Heart left ventricle (tissue), 16 donors: ENCODE measurements around the gene RPS10. TPM values are rescaled to one million over a fixed set of nuclear protein-coding genes. Genes with fewer than 3 reads are reported as not detected.

Experiments
- ATAC-seq, 4 donors: fragments of 200-7000 bp; cut with Tn5 transposase; one replicate each; pipeline ENCODE4 v1.9.1; 2020 to 2022; ENCODE audit warnings: moderate library complexity in 4 of 4, mild to moderate bottlenecking in 3 of 4, moderate number of reproducible peaks in 1 of 4
- DNase-seq, 5 donors: peaks; one replicate each; pipeline ENCODE4 v3.0.0-alpha.2; 2020
- H3K27ac ChIP-seq, 12 donors: fragments of 200-600 bp; sonication (generic) in 4 of 12; one replicate each; pipeline versions ENCODE4 v1.5.0 to v1.8.0; 2016 to 2022; ENCODE audit warnings: mild to moderate bottlenecking in 2 of 12
- H3K27me3 ChIP-seq, 9 donors: fragments of 200-600 bp; sonication (generic) in 2 of 9; one replicate each; pipeline versions ENCODE4 v1.5.1 to v1.8.0; 2016 to 2022; ENCODE audit warnings: mild to moderate bottlenecking in 3 of 9
- H3K36me3 ChIP-seq, 9 donors: fragments of 200-600 bp; sonication (generic) in 2 of 9; one replicate each; pipeline versions ENCODE4 v1.5.0 to v1.8.0; 2018 to 2022; ENCODE audit warnings: mild to moderate bottlenecking in 2 of 9
- H3K4me1 ChIP-seq, 12 donors: fragments of 200-600 bp; sonication (generic) in 4 of 12; one replicate each; pipeline versions ENCODE4 v1.5.0 to v1.8.0; 2016 to 2022; ENCODE audit warnings: mild to moderate bottlenecking in 3 of 12
- H3K4me3 ChIP-seq, 12 donors: fragments of 200-600 bp; sonication (generic) in 4 of 12; one replicate each; pipeline versions ENCODE4 v1.5.0 to v1.8.0; 2017 to 2022; ENCODE audit warnings: mild to moderate bottlenecking in 9 of 12, moderate library complexity in 4 of 12
- H3K9me3 ChIP-seq, 12 donors: fragments of 200-600 bp; sonication (generic) in 4 of 12; one replicate each; pipeline versions ENCODE4 v1.5.0 to v1.8.0; 2016 to 2022; ENCODE audit warnings: mild to moderate bottlenecking in 1 of 12
- CTCF ChIP-seq, 12 donors: fragments of 200-600 bp; sonication (generic) in 4 of 12; IDR thresholded peaks; one replicate each; pipeline versions ENCODE4 v1.5.0 to v1.8.0; 2018 to 2022; ENCODE audit warnings: antibody characterized with exemption in 12 of 12, mild to moderate bottlenecking in 5 of 12
- POLR2A ChIP-seq, 2 donors: fragments of 450-650 bp; IDR thresholded peaks; one replicate each; pipeline ENCODE4 v1.6.1; 2017; ENCODE audit warnings: antibody characterized with exemption in 2 of 2, mild to moderate bottlenecking in 2 of 2, moderate library complexity in 2 of 2
- WGBS, 4 donors: extraction: QIAGEN DNeasy Blood & Tissue Kit in 2 of 4; methylation state at CpG; one replicate each; pipeline versions ENCODE4 v1.1.5 to v1.1.7; 2013 to 2018; 5-methylcytosine and 5-hydroxymethylcytosine counted together
- intact Hi-C, 10 donors: fragments of 100-400 bp; cut with DNase I; formaldehyde crosslinking; loops; one replicate each; pipeline versions ENCODE4 v1.11.1 to v1.14.2; 2022
- polyA plus RNA-seq, 2 donors: library from polyadenylated mRNA; stranded (reverse); fragments of 200-250 nt; gene quantifications; one replicate each; pipeline ENCODE4 v1.2.3, GENCODE V29; 2013
- total RNA-seq, 9 donors: library from RNA; depleted of rRNA in 2 of 9; stranded (reverse); fragments of >200 nt in 2 of 9; fragmentation: NEBNext Ultra II Directional in 3 of 9; extraction: Animal tissue kit (Norgen Biotek cat#: 25700) in 3 of 9; gene quantifications; one replicate each; pipeline versions ENCODE4 v1.1.0 to v1.2.4, GENCODE V29; 2016 to 2023
- donor health status: ischemic (EF 13 %, LVEDD 7.1; RV severe dilation, severe dysfunction).
- donor health status: healthy with polysubstance abuse.
- donor health status: DM: no; HTN: yes; CAD: no.
- donor health status: DM: no; HTN: no; CAD: no.
- donor health status: ischemic (EF 25% LVEDD 6.9; RV normal size, moderate dysfunction).
- donor health status: ischemic (EF 25% LVEDD 5.7; RV mildly dilated, moderate dysfunction).
- donor health status: healthy.
- donor health status: DM: yes; HTN: yes; CAD: no.
- donor health status: ischemic (EF 35%, LVEDD 5.7; RV mildly dilated, moderate dysfunction).
- donor health status: nonischemic (EF 11% LVEDD 7.7; RV severe dilation, severe dysfunction).
- donor health status: DM: yes; HTN: yes; CAD: no.
- donor health status: PGD.
- donor health status: ischemic (EF 29% LVEDD 5.4; RV normal size, mild dysfunction).
- donor health status: nonischemic (EF 23%, LVEDD 6.1; RV moderate dilation, normal function).

RPS10 gene
- total and polyA plus RNA-seq, 11 donors, result 504 to 2,277 (median 805) TPM

- 89 to 94% (median 91%) methylated on average over 2 of the region's 2 CpGs for WGBS, 4 donors
- no peaks in the 10 kb centered on the region for H3K36me3 ChIP-seq
These were observed 37.4 kb upstream of the RPS10 start for GRCh38 chr6:34463299-34463698.

GRCh38 chr6:34462551-34462971 lies 36.7 kb upstream of the RPS10 start:
- H3K27me3 ChIP-seq, result peaks cover 4 to 32% (median 13%) of the 10 kb centered on the region in 9 donors
- TF ChIP-seq CTCF (IDR thresholded peaks at IDR 0.05) (no peak), POLR2A (IDR thresholded peaks at IDR 0.05) (no peak)
- no peaks in the 10 kb centered on the region for H3K9me3 ChIP-seq
- 7 to 20% (median 14%) methylated on average over 6 of the region's 6 CpGs for WGBS, 4 donors
- DNase-seq, result peak in 4 of 5 donors; percentile 59 to 84 (median 69)
- peak overlapping the region in 6 of 12 donors; percentile 3 to 59 (median 41) for H3K27ac ChIP-seq
- peaks cover 0 to 27% (median 4%) of the 10 kb centered on the region in 12 donors for H3K4me1 ChIP-seq
- H3K36me3 ChIP-seq, result no peaks in the 10 kb centered on the region
- no peak overlapping the region for H3K4me3 ChIP-seq
- ATAC-seq, result peak; percentile 91 to 95 (median 93)
- intact Hi-C loops, result loop anchor here in 7 of 10 donors (5.0 to 10.0 kb wide), 3 partner anchors 142 to 292 kb away; partner anchors contain the start of gene SNRPC (in 1 of the 7)

More at GRCh38 chr6:34463299-34463698, 37.4 kb upstream of the RPS10 start:
- ATAC-seq, result no peak
- Histone ChIP-seq H3K4me1 (peaks cover 0 to 27% (median 4%) of the 10 kb centered on the region in 12 donors), H3K27me3 (peaks cover 4 to 32% (median 13%) of the 10 kb centered on the region in 9 donors), H3K4me3 (no peak overlapping the region), H3K9me3 (no peaks in the 10 kb centered on the region), H3K27ac (no peak overlapping the region)
- intact Hi-C loops, result loop anchor here in 7 of 10 donors (5.0 to 10.0 kb wide), 3 partner anchors 142 to 292 kb away; partner anchors contain the start of gene SNRPC (in 1 of the 7)
- TF ChIP-seq POLR2A (IDR thresholded peaks at IDR 0.05) (no peak), CTCF (IDR thresholded peaks at IDR 0.05) (no peak)
- DNase-seq, result no peak

GRCh38 chr6:34462010-34462409 lies 36.1 kb upstream of the RPS10 start:
- no peak for DNase-seq
- H3K27ac ChIP-seq, result peak overlapping the region in 1 of 12 donors; percentile 41
- no peak overlapping the region for H3K4me3 ChIP-seq
- ATAC-seq, result no peak
- intact Hi-C loops, result loop anchor here in 7 of 10 donors (5.0 to 10.0 kb wide), 3 partner anchors 143 to 293 kb away; partner anchors contain the start of gene SNRPC (in 1 of the 7)
- peaks cover 0 to 27% (median 4%) of the 10 kb centered on the region in 12 donors for H3K4me1 ChIP-seq
- no peaks in the 10 kb centered on the region for H3K36me3 ChIP-seq
- no peaks in the 10 kb centered on the region for H3K9me3 ChIP-seq
- no peak for TF ChIP-seq POLR2A (IDR thresholded peaks at IDR 0.05)
- TF ChIP-seq CTCF (IDR thresholded peaks at IDR 0.05), result no peak
- peaks cover 4 to 32% (median 13%) of the 10 kb centered on the region in 9 donors for H3K27me3 ChIP-seq
- 54 to 69% (median 56%) methylated on average over 6 of the region's 6 CpGs for WGBS, 4 donors

- Histone ChIP-seq H3K4me1 (peaks cover 0 to 19% (median under 1%) of the 10 kb centered on the region in 12 donors), H3K27ac (no peak overlapping the region), H3K27me3 (peaks cover 4 to 24% (median 8%) of the 10 kb centered on the region in 9 donors), H3K4me3 (no peak overlapping the region), H3K36me3 (no peaks in the 10 kb centered on the region), H3K9me3 (no peaks in the 10 kb centered on the region)
- ATAC-seq, result no peak
- TF ChIP-seq POLR2A (IDR thresholded peaks at IDR 0.05) (no peak), CTCF (IDR thresholded peaks at IDR 0.05) (no peak)
- intact Hi-C loops, result loop anchor here (1.0 to 10.0 kb wide), 5 partner anchors 144 to 294 kb away; partner anchors contain the start of gene SNRPC (in 1 of the 10)
- 77 to 87% (median 79%) methylated on average over 4 to 5 of the region's 5 CpGs for WGBS, 4 donors
- DNase-seq, result no peak
These were observed 35.1 kb upstream of the RPS10 start for GRCh38 chr6:34460796-34461507.
